ENCODE measurements around the gene FAM3A.

The FAM3A gene

DNA sequence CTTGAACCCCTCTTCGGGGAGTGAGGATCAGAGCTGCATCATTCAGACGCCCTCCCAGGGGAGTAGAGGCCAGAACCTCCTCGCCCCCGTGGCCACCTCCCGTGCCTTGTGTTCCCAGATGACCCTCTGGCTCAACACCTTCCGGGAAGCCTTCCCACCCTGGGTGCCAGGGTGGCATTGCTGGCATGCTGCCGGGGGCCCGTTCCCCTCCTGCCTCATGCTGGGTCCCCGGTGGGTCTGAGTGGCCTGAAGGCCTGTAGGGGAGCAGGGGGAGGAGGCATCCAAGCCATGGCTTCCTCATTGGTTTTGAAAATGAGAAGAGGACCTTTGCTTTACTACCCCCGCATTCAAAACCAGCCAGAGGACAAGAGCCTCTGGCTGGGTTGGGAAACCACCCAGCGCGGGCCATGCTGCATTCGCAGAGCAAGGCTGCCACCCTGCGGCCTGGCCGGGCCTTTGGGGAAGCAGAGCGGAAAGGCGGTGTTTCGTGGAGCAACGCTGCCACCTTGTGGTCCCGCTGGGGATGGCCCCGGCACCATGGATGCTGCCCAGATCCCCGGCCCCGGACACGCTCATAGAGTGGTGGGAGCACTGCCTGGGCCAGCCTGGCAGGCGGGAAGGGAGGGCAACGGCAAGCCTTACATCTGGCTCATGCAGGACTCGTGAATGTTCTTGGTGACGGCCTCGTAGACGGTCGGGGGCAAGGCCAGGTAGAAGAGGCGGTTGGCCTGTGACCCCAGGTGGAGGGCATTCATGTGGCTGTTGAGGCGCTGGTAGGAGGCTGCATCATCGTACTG is 18.7 kb upstream of the FAM3A start:
- DNase-seq = peak; percentile 76

DNA sequence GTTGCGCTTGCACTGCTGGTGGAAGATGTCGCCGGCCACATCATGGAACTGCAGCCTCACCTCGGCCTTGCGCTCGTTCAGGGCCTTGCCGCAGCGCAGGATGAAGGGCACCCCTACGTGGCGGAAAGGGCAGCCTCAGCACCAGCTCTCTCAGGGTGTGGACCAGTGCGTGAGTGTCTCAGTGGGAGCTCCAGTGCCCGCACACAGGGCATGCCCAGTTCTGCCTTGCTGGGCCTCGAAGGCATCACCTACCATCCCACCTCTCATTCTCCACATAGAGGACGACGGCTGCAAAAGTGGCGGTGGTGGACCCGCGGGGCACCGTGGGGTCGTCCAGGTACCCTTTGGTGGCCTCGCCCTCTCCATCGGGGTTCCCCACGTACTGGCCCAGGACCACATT is 16.7 kb upstream of the FAM3A start:
- no peak for DNase-seq

- no peak for DNase-seq
These were observed 15.6 kb upstream of the FAM3A start for GRCh38 chrX:154531626-154532025.

GRCh38 chrX:154530286-154530685 is 14.3 kb upstream of the FAM3A start:
- DNase-seq = no peak

DNA sequence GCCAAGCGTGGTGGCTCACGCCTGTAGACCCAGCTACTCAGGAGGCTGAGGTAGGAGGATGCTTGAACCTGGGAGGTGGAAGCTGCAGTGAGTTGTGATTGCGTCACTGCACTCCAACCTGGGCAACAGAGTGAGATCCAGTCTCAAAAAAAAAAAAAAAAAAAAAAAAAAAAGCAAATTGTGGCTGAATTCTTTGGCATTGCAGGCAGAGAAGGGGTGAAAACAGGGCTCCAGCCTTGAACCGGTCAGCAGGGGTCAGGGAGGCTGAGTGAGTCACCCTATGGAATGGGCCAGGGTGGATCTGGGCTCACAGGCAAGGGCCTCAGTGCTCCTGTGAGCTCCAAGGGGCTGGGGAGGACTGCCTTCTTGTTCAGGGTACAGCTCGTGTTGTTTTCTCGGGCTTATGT is 13.2 kb upstream of the FAM3A start:
- DNase-seq = no peak

GRCh38 chrX:154526901-154527675 is 11.1 kb upstream of the FAM3A start:
- peak; percentile 83 for DNase-seq

GRCh38 chrX:154525606-154526490 is 9.8 kb upstream of the FAM3A start:
- no peak for DNase-seq

DNA sequence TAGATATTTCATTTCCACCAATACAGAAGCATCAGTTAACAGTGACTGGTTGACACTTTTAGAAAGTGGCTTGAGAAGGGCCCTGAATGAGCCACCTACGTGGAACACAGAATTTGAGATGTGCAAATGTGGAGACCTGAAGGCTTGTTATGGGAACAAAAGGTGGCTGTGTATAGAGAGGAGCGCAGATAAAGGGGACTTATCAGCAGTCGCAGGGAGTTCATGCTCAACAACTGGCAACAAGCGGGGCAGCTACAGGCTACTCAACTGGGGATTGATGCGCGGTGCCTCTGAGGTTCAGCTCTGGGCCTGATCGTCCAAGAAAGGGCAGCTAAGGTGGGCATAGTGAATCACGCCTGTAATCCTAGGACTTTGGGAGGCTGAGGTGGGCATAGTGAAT is 3.4 kb upstream of the FAM3A start:
- DNase-seq = no peak

DNA sequence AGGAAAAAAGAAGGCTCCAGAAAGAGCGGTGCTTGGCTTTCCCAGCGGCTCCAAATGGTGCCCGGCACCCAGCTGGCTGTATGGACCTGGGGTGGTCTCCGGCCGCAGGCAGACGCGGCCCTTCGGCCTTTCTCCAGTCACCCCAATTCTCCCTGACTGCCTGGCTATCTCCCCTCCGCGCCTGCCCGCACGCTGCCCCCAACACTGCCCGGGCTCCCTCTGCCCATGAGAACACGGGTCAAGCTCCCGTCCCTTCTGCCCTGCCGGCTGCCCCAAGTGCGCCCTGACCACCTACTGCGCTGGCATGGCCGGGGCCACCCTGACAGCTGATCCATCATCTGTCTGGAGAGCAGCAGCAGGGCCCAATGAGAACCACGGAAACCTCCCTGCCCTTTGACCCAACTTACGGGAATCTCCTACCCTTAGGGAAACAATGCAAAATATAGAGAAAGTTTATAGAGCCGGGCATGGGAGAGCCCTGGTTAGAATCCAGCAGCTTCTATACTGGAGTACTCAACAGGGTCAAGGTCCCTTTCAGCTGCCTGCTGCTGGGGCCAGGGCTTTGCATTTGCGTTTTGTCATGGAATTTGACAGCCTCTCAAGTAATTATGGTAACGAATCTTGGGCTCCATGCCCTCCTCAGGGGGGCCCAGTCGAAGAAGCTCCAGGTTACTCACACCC is 1.2 kb upstream of the FAM3A start:
- no peak for DNase-seq

GRCh38 chrX:154516656-154517100 is 646 bp upstream of the FAM3A start:
- DNase-seq = no peak

- peak; percentile 66 for DNase-seq
These were observed 704 bp downstream of the FAM3A start for GRCh38 chrX:154515090-154515965.

GRCh38 chrX:154513716-154514115 is 2.3 kb downstream of the FAM3A start:
- DNase-seq = no peak

- DNase-seq = no peak
These were observed 3.0 kb downstream of the FAM3A start for GRCh38 chrX:154512879-154513553.

GRCh38 chrX:154511761-154512160 is 4.3 kb downstream of the FAM3A start:
- no peak for DNase-seq

GRCh38 chrX:154509455-154509854 is 6.6 kb downstream of the FAM3A start:
- DNase-seq = no peak

DNA sequence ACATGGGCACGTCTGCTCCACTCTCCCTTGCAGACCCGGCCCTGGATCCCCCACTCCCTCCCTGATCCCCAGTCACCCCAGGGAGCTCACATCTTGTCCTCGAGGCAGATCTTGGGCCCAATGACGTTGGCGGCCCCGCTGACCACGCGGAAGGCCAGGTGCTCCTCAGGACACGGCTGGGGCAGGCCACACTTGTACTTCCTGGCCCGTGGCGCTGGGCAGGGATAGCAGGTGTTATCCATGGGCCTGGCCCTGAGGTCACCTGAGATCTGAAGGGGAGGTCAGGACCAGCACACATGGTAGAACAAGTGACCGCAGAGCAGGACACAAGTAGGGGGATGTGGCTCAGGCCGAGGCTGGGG is 7.7 kb downstream of the FAM3A start:
- DNase-seq = no peak

DNA sequence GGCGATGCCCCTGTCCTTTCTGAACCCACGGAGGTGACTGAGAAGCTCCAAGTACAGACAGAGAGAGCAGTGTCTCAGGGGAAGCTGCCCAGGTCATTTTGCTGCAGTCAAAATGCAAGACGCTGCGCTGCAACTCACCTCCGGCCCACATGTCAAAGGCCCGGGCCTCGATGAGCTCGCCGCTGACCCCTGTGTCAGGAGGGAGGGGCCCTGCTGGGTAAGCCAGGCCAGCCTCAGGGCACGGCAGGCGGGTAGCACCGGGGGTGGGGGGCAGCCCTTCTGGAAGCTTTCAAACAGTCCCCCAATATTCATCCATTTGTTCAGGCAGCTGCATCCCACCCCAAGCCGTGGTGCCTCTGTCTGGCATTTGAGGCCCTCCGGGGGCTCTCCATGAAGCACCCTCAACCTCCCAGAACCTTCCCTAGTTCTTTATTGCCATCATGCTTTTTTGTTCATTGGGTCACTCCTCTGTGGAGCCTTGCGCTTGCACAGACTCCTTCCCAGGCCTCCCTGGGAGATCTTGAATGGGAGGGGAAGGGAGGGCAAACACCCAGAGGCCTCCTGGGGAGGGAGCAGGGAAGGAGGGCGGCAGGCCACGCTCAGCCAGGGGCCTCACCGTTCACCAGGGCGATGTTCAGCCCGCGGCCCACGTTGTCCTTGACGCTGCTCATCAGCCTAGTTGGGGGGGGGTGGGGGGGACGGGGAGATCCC is 8.2 kb downstream of the FAM3A start:
- no peak for DNase-seq

DNA sequence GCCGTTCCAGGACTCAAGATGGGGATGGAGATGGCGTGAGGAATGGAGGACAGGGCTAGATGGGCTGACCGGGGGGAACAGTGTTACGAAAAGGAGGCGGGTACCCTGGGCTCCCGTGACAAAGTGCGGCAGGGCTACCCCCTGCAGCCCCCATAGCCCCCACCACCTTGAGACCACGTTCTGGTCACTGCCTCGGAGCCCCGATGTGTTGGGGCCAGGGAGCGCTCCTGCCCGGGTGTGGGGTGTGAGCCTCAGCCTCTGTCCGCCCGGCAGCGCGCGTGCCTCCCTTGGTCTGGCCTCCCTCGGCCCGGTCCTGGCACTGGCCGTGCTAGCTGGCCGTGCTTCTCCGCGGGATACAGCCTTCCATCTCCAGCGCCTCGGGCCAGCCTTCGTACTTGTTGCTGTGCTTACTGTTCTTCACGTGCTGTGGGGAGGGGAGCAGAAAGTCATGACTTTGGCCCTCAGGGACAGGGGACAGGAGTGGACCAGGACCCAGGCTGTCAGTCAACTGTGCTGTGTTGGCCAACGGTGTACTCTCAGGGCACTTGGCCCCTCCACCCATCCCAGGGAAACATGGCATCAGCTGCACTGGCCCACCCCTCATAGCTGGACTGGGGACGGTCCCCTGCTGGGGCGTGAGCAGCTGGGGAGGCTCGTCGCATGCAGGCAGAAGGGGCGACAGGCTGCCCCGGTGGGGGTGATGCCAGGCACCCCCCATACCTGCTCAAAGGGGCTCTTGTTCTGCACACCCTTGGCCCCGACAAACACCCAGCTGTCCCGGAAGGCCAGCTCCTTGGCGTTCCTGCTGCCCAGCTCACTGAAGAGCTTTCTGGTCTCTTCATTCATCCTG is 9.3 kb downstream of the FAM3A start:
- DNase-seq = no peak

DNA sequence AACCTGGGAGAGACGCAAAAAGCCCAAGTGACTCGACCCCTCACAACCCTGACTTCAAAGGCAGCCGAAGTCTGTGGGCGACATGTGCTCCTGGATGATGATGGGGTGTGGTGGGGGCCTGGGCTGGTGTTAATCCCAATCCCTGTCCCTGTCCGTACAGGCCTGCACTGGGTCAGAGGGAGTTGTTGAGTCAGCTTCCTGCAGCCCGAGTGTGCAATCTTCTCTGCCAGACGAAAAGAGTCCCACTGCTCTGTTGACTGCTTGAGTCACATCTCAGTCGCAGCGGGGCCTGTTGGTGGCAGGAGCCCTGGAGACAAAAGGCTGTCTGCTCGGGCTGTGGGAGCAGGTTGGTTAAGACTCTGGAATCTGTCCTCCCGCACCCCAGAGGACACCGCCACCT is 10.3 kb downstream of the FAM3A start:
- no peak for DNase-seq
